HG02981 (cell line): ENCODE results near the gene BOC.
"Not testable (repeated sequence)": the region's sequence is repeated elsewhere in the genome, so short reads cannot be mapped to it uniquely, and the experiment has no call there.

Experiments used
- ATAC-seq: cut with Tn5 transposase; IDR thresholded peaks from one replicate; pipeline ENCODE4 v1.9.1; 2021; ENCODE audit warnings: mild to moderate bottlenecking, moderate library complexity; ENCODE audit not compliant: unreplicated experiment

BOC gene

GRCh38 chr3:113211330-113212149 lies at the start of gene BOC:
Gene BOC (plus strand): TSS chr3:113211557. CDS start chr3:113249803, 38,246 bp downstream.
- no peak for ATAC-seq

GRCh38 chr3:113161661-113162060 lies 49.7 kb upstream of the BOC start:
- no peak for ATAC-seq

- no peak for ATAC-seq
Observed at GRCh38 chr3:113163152-113163551, 48.2 kb upstream of the BOC start.

GRCh38 chr3:113165841-113166240 lies 45.5 kb upstream of the BOC start:
- no peak for ATAC-seq

- no peak for ATAC-seq
Observed at GRCh38 chr3:113166357-113166718, 45.0 kb upstream of the BOC start.

- ATAC-seq = no peak
Observed at GRCh38 chr3:113166719-113167492, 44.5 kb upstream of the BOC start.

GRCh38 chr3:113167825-113168801 lies 43.2 kb upstream of the BOC start:
- ATAC-seq = no peak

GRCh38 chr3:113169891-113170452 lies 41.4 kb upstream of the BOC start:
- ATAC-seq = no peak

- ATAC-seq = no peak
Observed at GRCh38 chr3:113170771-113171170, 40.6 kb upstream of the BOC start.

GRCh38 chr3:113171675-113172300 lies 39.6 kb upstream of the BOC start:
- ATAC-seq = not testable (repeated sequence)

GRCh38 chr3:113173102-113173501 lies 38.3 kb upstream of the BOC start:
- ATAC-seq = no peak

- no peak for ATAC-seq
Observed at GRCh38 chr3:113174304-113174703, 37.1 kb upstream of the BOC start.

GRCh38 chr3:113174801-113175485 lies 36.4 kb upstream of the BOC start:
- no peak for ATAC-seq

GRCh38 chr3:113177526-113177925 lies 33.8 kb upstream of the BOC start:
- no peak for ATAC-seq

- ATAC-seq = no peak
Observed at GRCh38 chr3:113179235-113179824, 32.0 kb upstream of the BOC start.

- ATAC-seq = no peak
Observed at GRCh38 chr3:113183748-113184661, 27.4 kb upstream of the BOC start.

- ATAC-seq = no peak
Observed at GRCh38 chr3:113185194-113185835, 26.0 kb upstream of the BOC start.

GRCh38 chr3:113186566-113186965 lies 24.8 kb upstream of the BOC start:
- no peak for ATAC-seq
